Dendritic cell treated with granulocyte-macrophage colony-stimulating factor and Interleukin-4, amounts not matched to agents 40 ng/mL and 50 ng/mL, for 4 days (primary cell): ENCODE measurements around the gene KLHL3.

Experiments used
- H3K27ac Mint-ChIP-seq: one replicate; pipeline ENCODE4 v1.8.0; 2022; ENCODE audit warnings: mild to moderate bottlenecking, mixed read lengths
- H3K27me3 Mint-ChIP-seq: one replicate; pipeline ENCODE4 v1.8.0; 2022; ENCODE audit warnings: mild to moderate bottlenecking, mixed read lengths
- H3K36me3 Mint-ChIP-seq: one replicate; pipeline ENCODE4 v1.8.0; 2022; ENCODE audit warnings: low read depth, mixed read lengths
- H3K4me1 Mint-ChIP-seq: one replicate; pipeline ENCODE4 v1.8.0; 2022; ENCODE audit warnings: low read depth, mixed read lengths
- H3K4me3 Mint-ChIP-seq: one replicate; pipeline ENCODE4 v1.8.0; 2022; ENCODE audit warnings: mild to moderate bottlenecking, moderate library complexity, mixed read lengths
- H3K9me3 Mint-ChIP-seq: one replicate; pipeline ENCODE4 v1.8.0; 2022; ENCODE audit warnings: mixed read lengths
- intact Hi-C: fragments of 100-400 bp; cut with micrococcal nuclease; formaldehyde crosslinking; loops from one replicate; pipeline ENCODE4 v1.15.0; 2022

KLHL3 gene

DNA sequence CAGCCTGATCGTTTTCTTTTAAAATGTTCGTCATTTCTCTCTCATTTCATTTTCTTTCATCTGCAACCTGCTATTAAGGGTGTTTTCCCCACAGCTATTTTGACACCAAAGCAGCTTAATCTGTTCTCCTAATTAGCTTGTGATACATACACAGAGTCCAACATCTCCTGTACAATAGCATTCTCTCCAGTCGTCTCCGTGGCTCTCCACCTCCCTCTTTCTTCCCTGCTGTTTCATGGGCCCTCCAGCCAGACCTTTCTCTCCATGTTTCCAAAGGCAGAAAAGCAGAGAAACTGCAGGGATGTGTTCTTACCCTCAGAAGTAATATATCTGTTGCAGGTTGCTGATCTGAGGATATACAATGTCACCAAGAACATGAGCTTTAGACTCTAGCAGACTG, 148.0 kb downstream of the KLHL3 start:
- intact Hi-C loops = no loop called here
- no peak overlapping the region for H3K27ac Mint-ChIP-seq
- peaks cover 5% of the 10 kb centered on the region for H3K27me3 Mint-ChIP-seq
- H3K4me3 Mint-ChIP-seq = no peak overlapping the region
- H3K9me3 Mint-ChIP-seq = peaks cover 6% of the 10 kb centered on the region
- H3K36me3 Mint-ChIP-seq = no peaks in the 10 kb centered on the region
- H3K4me1 Mint-ChIP-seq = peaks cover 6% of the 10 kb centered on the region

DNA sequence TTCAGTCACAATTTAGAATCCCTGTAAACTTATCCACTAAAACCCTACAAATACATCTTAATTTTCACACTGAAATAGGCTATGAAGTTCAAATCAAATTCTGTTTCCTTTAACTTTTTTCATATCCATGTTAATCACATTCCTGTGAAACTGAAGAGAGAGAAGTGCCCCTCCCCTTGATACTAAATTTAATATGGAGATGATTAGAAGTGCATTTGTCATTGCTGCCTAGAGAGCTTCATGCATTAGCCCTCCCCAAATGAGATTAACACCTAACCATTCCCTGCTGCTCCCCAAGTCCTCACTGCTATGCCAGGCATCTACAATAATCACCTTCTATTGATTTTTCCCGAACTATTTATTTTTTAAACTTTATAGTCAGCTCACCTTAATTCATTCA, 151.6 kb downstream of the KLHL3 start:
- peaks cover 38% of the 10 kb centered on the region for H3K4me1 Mint-ChIP-seq
- intact Hi-C loops = no loop called here
- no peaks in the 10 kb centered on the region for H3K27me3 Mint-ChIP-seq
- no peak overlapping the region for H3K4me3 Mint-ChIP-seq
- H3K36me3 Mint-ChIP-seq = no peaks in the 10 kb centered on the region
- peaks cover 6% of the 10 kb centered on the region for H3K9me3 Mint-ChIP-seq
- H3K27ac Mint-ChIP-seq = no peak overlapping the region

DNA sequence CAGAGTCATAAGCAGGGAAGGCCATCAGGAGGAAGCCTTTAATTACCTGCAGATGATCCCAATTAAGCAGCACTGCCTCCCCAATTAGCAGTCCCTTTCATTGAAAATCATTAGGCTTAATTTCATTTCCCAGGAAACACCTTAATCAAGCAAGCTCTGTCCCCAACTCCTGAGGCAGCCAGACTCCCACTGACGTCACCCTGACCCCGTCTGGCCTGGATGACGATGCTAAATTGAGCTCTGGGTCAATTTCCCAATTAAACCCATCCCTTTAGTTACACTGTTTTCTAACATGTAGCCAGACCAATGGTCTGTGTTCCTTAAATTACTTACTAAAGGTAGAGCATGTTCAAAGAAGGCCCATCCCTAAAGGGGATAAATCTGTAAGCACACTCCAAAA, 152.8 kb downstream of the KLHL3 start:
- Mint-ChIP-seq H3K4me3 (no peak overlapping the region), H3K27me3 (no peaks in the 10 kb centered on the region), H3K9me3 (peaks cover 6% of the 10 kb centered on the region), H3K36me3 (no peaks in the 10 kb centered on the region), H3K4me1 (peaks cover 34% of the 10 kb centered on the region), H3K27ac (no peak overlapping the region)
- intact Hi-C loops = no loop called here

- H3K4me3 Mint-ChIP-seq = no peak overlapping the region
- no peak overlapping the region for H3K27ac Mint-ChIP-seq
- H3K9me3 Mint-ChIP-seq = peaks cover 6% of the 10 kb centered on the region
- intact Hi-C loops = no loop called here
- no peaks in the 10 kb centered on the region for H3K36me3 Mint-ChIP-seq
- H3K4me1 Mint-ChIP-seq = peaks cover 34% of the 10 kb centered on the region
- H3K27me3 Mint-ChIP-seq = no peaks in the 10 kb centered on the region
Observed at GRCh38 chr5:137582218-137582617, 153.7 kb downstream of the KLHL3 start.

DNA sequence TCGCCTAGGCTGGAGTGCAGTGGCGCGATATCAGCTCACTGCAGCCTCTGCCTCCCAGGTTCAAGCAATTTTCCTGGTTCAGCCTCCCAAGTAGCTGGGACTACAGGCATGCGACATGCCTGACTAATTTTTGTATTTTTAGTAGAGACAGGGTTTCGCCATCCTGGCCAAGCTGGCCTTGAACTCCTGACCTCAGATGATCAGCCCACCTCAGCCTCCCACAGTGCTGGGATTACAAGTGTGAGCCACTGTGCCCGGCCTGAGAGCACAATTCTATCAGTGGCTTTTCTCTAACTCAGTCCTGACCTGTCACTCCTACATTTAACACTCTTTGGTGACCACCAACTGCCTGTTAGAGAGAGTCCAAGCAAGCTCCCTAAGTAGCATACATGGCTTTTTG, 154.1 kb downstream of the KLHL3 start:
- Mint-ChIP-seq H3K27me3 (no peaks in the 10 kb centered on the region), H3K36me3 (no peaks in the 10 kb centered on the region), H3K4me3 (no peak overlapping the region), H3K4me1 (peaks cover 34% of the 10 kb centered on the region), H3K9me3 (peaks cover 3% of the 10 kb centered on the region), H3K27ac (no peak overlapping the region)
- intact Hi-C loops = no loop called here

DNA sequence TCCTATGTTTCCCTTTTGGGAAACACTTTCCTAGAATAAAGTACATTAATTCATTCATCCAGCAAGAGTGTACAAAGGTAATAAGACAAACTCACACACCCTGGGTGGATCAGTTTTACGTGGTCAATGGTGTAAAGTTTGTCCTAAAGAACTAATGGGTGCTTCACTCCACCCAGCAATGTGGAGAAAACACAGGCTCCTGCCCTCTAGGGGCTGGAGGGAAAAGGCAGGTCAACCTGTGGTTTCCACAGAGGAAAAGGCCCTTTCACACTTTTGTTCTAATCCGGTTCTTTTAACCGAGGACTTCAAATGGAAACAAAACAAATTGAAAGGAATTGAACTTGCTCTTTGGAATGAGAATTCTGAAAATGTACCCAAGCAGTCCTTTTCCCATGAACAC, 155.9 kb downstream of the KLHL3 start:
- intact Hi-C loops = no loop called here
- no peaks in the 10 kb centered on the region for H3K9me3 Mint-ChIP-seq
- no peaks in the 10 kb centered on the region for H3K27me3 Mint-ChIP-seq
- H3K4me1 Mint-ChIP-seq = peaks cover 44% of the 10 kb centered on the region
- no peaks in the 10 kb centered on the region for H3K36me3 Mint-ChIP-seq
- no peak overlapping the region for H3K4me3 Mint-ChIP-seq
- no peak overlapping the region for H3K27ac Mint-ChIP-seq

DNA sequence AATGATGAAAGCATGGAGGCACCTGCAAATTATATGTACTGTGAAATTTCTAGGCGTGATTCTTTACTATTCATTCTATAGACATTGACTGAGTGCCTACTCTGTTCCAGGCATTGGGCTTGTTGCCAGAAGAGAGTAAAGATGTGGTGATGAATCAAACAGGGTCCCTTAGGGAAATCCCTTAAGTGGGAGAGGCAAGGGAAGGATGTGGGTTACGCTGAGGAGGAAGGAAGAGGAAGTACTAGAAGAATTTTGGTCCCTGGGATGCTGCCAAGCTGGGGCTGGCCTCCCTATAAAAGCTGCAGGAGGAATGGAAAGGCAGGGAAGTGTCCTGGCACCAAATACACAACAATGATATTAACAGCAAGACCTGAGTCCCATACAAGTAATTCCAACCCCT, 160.0 kb downstream of the KLHL3 start:
- H3K27me3 Mint-ChIP-seq = peaks cover 11% of the 10 kb centered on the region
- H3K4me3 Mint-ChIP-seq = no peak overlapping the region
- no peak overlapping the region for H3K27ac Mint-ChIP-seq
- H3K9me3 Mint-ChIP-seq = no peaks in the 10 kb centered on the region
- no peaks in the 10 kb centered on the region for H3K36me3 Mint-ChIP-seq
- H3K4me1 Mint-ChIP-seq = peaks cover 24% of the 10 kb centered on the region
- intact Hi-C loops = no loop called here

- no peak overlapping the region for H3K27ac Mint-ChIP-seq
- no peak overlapping the region for H3K4me3 Mint-ChIP-seq
Observed at GRCh38 chr5:137575211-137575610, 160.7 kb downstream of the KLHL3 start.

DNA sequence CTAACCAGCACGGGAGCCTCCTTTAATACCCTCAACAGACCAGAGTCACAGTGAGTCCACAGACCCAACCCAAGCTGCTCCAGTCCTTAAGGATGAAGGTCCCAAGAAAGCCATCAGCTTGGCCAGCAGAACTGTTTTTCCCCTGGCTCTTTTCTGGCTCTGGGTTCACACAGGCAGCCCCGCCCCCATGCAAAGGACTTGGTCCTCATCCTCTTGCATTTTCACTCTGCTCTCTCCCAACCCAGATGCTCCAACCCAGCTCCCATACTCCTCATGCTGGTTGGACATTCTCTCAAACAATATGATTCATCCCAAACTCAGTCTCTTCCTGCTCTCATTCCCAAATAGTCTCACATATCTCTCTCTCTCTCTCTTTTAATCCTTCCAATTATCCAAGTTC, 162.5 kb downstream of the KLHL3 start:
- Mint-ChIP-seq H3K4me1 (peaks cover 10% of the 10 kb centered on the region), H3K9me3 (no peaks in the 10 kb centered on the region), H3K36me3 (no peaks in the 10 kb centered on the region), H3K4me3 (no peak overlapping the region), H3K27me3 (peaks cover 12% of the 10 kb centered on the region), H3K27ac (no peak overlapping the region)
- intact Hi-C loops = no loop called here

More at GRCh38 chr5:137575211-137575610, 160.7 kb downstream of the KLHL3 start:
- Mint-ChIP-seq H3K36me3 (no peaks in the 10 kb centered on the region), H3K9me3 (no peaks in the 10 kb centered on the region), H3K4me1 (peaks cover 21% of the 10 kb centered on the region), H3K27me3 (peaks cover 12% of the 10 kb centered on the region)
- intact Hi-C loops = no loop called here

DNA sequence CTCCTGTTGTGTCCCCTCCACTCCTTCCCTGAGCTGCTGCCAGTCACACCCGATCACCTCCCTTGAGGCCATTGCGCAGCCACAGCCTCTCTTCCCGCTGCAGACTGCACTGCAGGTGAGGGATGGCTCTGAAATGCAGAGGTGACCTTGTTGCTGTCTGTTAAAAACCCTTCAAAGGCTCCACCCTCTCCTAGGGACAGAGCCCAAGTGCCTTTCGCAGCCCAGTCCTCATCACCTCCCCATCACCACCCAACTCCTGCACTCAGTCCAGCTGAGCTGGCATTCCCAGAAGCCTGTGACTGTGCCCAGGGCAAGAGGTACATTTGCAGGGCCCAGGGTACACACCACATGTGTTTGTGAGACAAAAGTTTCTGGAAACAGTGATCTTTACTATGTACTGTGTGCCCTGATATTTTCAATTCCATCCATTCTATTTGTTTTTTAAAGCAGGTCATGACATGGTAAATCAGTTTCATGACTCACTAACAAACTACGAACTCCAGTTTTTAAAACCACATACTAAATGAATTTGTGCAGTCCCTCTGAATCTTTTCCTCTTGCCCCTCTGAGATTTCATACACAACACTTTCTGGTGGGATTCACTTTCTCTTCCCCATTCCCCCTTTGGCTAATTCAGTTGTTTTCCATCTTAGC, 163.7 kb downstream of the KLHL3 start:
- Mint-ChIP-seq H3K4me1 (peaks cover 11% of the 10 kb centered on the region), H3K4me3 (no peak overlapping the region), H3K9me3 (no peaks in the 10 kb centered on the region), H3K27me3 (peaks cover 12% of the 10 kb centered on the region), H3K36me3 (no peaks in the 10 kb centered on the region), H3K27ac (no peak overlapping the region)
- intact Hi-C loops = no loop called here

GRCh38 chr5:137570070-137570469, 165.8 kb downstream of the KLHL3 start:
- intact Hi-C loops = no loop called here
- Mint-ChIP-seq H3K27me3 (peaks cover 14% of the 10 kb centered on the region), H3K4me3 (no peak overlapping the region), H3K9me3 (no peaks in the 10 kb centered on the region), H3K36me3 (no peaks in the 10 kb centered on the region), H3K27ac (no peak overlapping the region), H3K4me1 (peaks cover 20% of the 10 kb centered on the region)
